HepG2 (cell line): Measurements from ENCODE around the gene ZNF367. TPM values are rescaled to one million over a fixed set of nuclear protein-coding genes. Genes with fewer than 3 reads are reported as not detected.

ENCODE experiments used
- AHR ChIP-seq: IDR thresholded peaks from 2 replicates; pipeline ENCODE4 v1.6.1; 2018; ENCODE audit warnings: missing genetic modification reagents, missing compliant biosample characterization
- BCL3 ChIP-seq: sonication (generic); formaldehyde crosslinking; IDR thresholded peaks from 2 replicates; pipeline ENCODE4 v1.5.1; 2020; ENCODE audit warnings: mild to moderate bottlenecking, missing genetic modification reagents, moderate library complexity
- BHLHE40 ChIP-seq: IDR thresholded peaks from 2 replicates; pipeline ENCODE4 v1.6.1; 2011; ENCODE audit warnings: low read length, improper control_type of control experiment
- CCAR2 ChIP-seq: fragments of 200-400 bp; formaldehyde crosslinking; optimal IDR thresholded peaks from 2 replicates; pipeline ENCODE3; 2018; ENCODE audit warnings: low read depth, mild to moderate bottlenecking, low read length, moderate library complexity
- GABPA ChIP-seq, 2 experiments: IDR thresholded peaks; 2 replicates each; pipeline ENCODE4 v1.6.1; 2011 to 2016; ENCODE audit warnings: low read depth in 2 of 2, low read length in 1 of 2, missing biosample characterization in 1 of 2, missing genetic modification characterization in 1 of 2
- GATAD2A ChIP-seq: IDR thresholded peaks from 2 replicates; pipeline ENCODE4 v1.6.1; 2016
- GMEB2 ChIP-seq: IDR thresholded peaks from 2 replicates; pipeline ENCODE4 v1.6.1; 2016; ENCODE audit warnings: missing biosample characterization, missing genetic modification reagents, low read depth
- GZF1 ChIP-seq: sonication (generic); formaldehyde crosslinking; IDR thresholded peaks from 2 replicates; pipeline ENCODE4 v1.5.1; 2020; ENCODE audit warnings: mild to moderate bottlenecking, missing genetic modification reagents
- HNRNPK ChIP-seq: fragments of 200-400 bp; formaldehyde crosslinking; IDR thresholded peaks from 2 replicates; pipeline ENCODE4 v1.6.1; 2018; ENCODE audit warnings: low read length, low read depth, moderate library complexity, mild to moderate bottlenecking; ENCODE audit not compliant: poor library complexity, severe bottlenecking
- MLXIP ChIP-seq: sonication (generic); formaldehyde crosslinking; IDR thresholded peaks from 2 replicates; pipeline ENCODE4 v1.9.0; 2021; ENCODE audit warnings: missing genetic modification reagents, borderline replicate concordance
- NBN ChIP-seq: fragments of 450-650 bp; conservative IDR thresholded peaks from 2 replicates; pipeline ENCODE4 v1.6.1; 2017
- PRDM10 ChIP-seq: sonication (generic); formaldehyde crosslinking; IDR thresholded peaks from 2 replicates; pipeline ENCODE4 v1.4.0; 2020; ENCODE audit warnings: low read depth, missing genetic modification reagents
- RAD51 ChIP-seq: fragments of 450-650 bp; IDR thresholded peaks from 2 replicates; pipeline ENCODE4 v1.6.1; 2016; ENCODE audit warnings: borderline replicate concordance
- SIN3B ChIP-seq: fragments of 150-350 bp; IDR thresholded peaks from 2 replicates; pipeline ENCODE4 v1.6.1; 2014; ENCODE audit warnings: low read length
- SRY ChIP-seq: sonication (generic); formaldehyde crosslinking; IDR thresholded peaks from 2 replicates; pipeline ENCODE4 v1.8.0; 2022; ENCODE audit warnings: mild to moderate bottlenecking, missing genetic modification reagents
- WIZ ChIP-seq: sonication (generic); formaldehyde crosslinking; IDR thresholded peaks from 2 replicates; pipeline ENCODE4 v1.5.1; 2020; ENCODE audit warnings: mild to moderate bottlenecking, missing genetic modification reagents
- ZNF10 ChIP-seq: sonication (generic); formaldehyde crosslinking; IDR thresholded peaks from 2 replicates; pipeline ENCODE4 v1.4.0; 2020; ENCODE audit warnings: mild to moderate bottlenecking, low read depth, missing genetic modification reagents, borderline replicate concordance
- ZNF331 ChIP-seq: sonication (generic); formaldehyde crosslinking; IDR thresholded peaks from 2 replicates; pipeline ENCODE4 v1.4.0; 2020; ENCODE audit warnings: missing genetic modification reagents
- ZNF33B ChIP-seq: sonication (generic); formaldehyde crosslinking; IDR thresholded peaks from 2 replicates; pipeline ENCODE4 v1.5.1; 2020; ENCODE audit warnings: mild to moderate bottlenecking, missing genetic modification reagents
- ZNF563 ChIP-seq: sonication (generic); formaldehyde crosslinking; IDR thresholded peaks from 2 replicates; pipeline ENCODE4 v1.8.0; 2022; ENCODE audit warnings: mild to moderate bottlenecking, moderate library complexity, missing genetic modification reagents
- polyA plus RNA-seq, 8 experiments: library from polyadenylated mRNA; depleted of rRNA in 3 of 8; stranded (reverse) in 7 of 8; unstranded in 1 of 8; fragments of >200 nt; fragmentation: Illumina TruSeq in 4 of 8; extraction: Trizol in 4 of 8; gene quantifications; 2 replicates each; pipeline versions ENCODE4 v1.2.1 to v1.2.3, GENCODE V29; 2011 to 2016; ENCODE audit warnings: low read depth in 4 of 8, missing spikeins in 1 of 8, mixed read lengths in 1 of 8; ENCODE audit not compliant: insufficient read depth in 1 of 8
- total RNA-seq, 5 experiments: library from RNA; depleted of rRNA; stranded (reverse); fragments of >200 nt; fragmentation: Illumina TruSeq; extraction: Trizol; gene quantifications; 2 replicates each; pipeline ENCODE4 v1.2.3, GENCODE V29; 2016; ENCODE audit warnings: low read depth in 1 of 5

Gene ZNF367
- total and polyA plus RNA-seq, 2 of the 13 experiments (the other 11 are each of a cell fraction or from before 2014, with no cell fraction given): 2.9 to 7.7 TPM

GRCh38 chr9:96418083-96418919 is at the start of gene ZNF367 (continued):
- TF ChIP-seq BCL3 (CRISPR knock-in tag) (no peak; the same call in none of the 2 replicates), ZNF10 (no peak), PRDM10 (CRISPR knock-in tag) (no peak), GZF1 (CRISPR knock-in tag) (no peak), ZNF563 (CRISPR knock-in tag) (peak; percentile 10; the same call in 1 of the 2 replicates), SIN3B (peak; percentile 83), RAD51 (no peak), NBN (no peak), BHLHE40 (0 out of 2 replicates have a peak, but pooled peaks have one; percentile 24), WIZ (CRISPR knock-in tag) (no peak; the same call in 1 of the 2 replicates), GMEB2 (CRISPR knock-in tag) (no peak), ZNF33B (peak; percentile 86; the same call in 1 of the 2 replicates), AHR (CRISPR knock-in tag) (no peak), HNRNPK (no peak), MLXIP (0 out of 2 replicates have a peak, but pooled peaks have one; percentile 22), GABPA (IDR thresholded peaks at IDR 0.05; ENCODE audit: low read depth, low read length) (no peak), GABPA (CRISPR knock-in tag; IDR thresholded peaks at IDR 0.05; ENCODE audit: low read depth) (no peak), ZNF331 (no peak; the same call in 1 of the 2 replicates), CCAR2 (no peak), SRY (peak; percentile 69; the same call in 1 of the 2 replicates), GATAD2A (CRISPR knock-in tag) (no peak)
